ENCODE data around the gene SS18L1.

SS18L1 gene

DNA sequence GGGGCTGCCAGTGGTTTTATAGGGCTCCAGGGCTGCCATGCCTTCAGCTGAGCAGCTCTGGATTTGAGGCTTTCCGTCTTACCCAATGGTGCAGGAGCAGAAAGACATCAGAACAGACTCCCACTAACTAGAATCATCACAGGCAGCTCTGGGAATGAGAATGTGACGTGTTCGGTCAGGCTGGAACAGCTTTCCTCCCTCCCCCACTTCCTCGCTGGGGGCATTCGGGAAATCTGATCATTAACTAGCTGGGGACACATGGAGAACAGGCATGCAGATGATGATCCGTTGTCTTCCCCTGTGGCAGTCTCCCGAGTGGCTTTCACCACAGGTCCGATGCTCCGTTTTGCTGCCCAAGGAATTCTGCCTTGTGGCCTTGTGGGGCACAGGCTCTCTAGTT is 33.7 kb downstream of the SS18L1 start:
- no peaks in the 10 kb centered on the region for H3K9me3 Mint-ChIP-seq
- DNase-seq (ENCODE audit: low spot score in 2 of 2) (no peak), ATAC-seq (replicated peaks; ENCODE audit: extremely low read depth, poor library complexity, severe bottlenecking) (no peak)
- H3K4me3 Mint-ChIP-seq = no peak overlapping the region
- H3K27ac Mint-ChIP-seq (ENCODE audit: low read depth) = no peak overlapping the region
- H3K36me3 Mint-ChIP-seq (ENCODE audit: insufficient read depth) = peaks cover 13% of the 10 kb centered on the region
- no peaks in the 10 kb centered on the region for H3K27me3 Mint-ChIP-seq
- peaks cover 5% of the 10 kb centered on the region for H3K4me1 Mint-ChIP-seq

DNA sequence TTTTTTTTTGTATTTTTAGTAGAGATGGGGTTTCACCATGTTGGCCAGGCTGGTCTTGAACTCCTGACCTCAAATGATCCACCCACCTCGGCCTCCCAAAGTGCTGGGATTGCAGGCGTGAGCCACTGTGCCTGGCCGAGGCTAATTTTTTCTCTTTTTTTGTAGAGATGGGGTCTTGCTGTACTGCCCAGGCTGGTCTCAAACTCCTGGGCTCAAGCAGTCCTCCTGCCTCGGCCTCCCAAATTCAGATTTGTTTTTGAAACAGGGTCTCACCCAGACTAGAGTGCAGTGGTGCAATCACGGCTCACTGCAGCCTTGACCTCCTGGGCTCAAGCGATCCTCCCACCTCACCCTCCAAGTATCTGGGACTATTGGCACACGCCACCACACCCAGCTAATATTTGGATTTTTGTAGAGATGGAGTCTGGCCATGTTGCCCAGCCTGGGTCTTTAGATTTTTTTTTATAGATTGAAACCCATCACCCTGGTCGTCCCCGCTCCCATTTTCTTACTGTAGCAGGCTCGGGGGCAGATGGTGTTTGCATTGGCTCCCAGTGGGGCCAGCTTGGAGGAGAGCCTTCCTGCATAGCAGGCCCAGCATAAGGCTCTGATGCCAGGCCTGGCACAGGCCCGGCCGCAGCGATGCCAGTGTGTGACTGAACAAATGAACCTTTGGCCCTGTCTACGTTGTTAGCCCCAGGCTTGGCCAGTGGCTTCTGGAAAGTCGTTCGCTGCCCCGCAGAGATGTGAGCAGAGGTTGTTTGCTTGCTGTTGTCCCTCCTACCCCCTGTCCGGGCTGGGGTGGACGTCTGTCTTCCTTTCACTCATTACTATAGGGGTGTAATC is 35.0 kb downstream of the SS18L1 start:
- Mint-ChIP-seq H3K27ac (ENCODE audit: low read depth) (no peak overlapping the region), H3K36me3 (ENCODE audit: insufficient read depth) (peaks cover 18% of the 10 kb centered on the region)
- no peak for ATAC-seq (replicated peaks; ENCODE audit: extremely low read depth, poor library complexity, severe bottlenecking)

DNA sequence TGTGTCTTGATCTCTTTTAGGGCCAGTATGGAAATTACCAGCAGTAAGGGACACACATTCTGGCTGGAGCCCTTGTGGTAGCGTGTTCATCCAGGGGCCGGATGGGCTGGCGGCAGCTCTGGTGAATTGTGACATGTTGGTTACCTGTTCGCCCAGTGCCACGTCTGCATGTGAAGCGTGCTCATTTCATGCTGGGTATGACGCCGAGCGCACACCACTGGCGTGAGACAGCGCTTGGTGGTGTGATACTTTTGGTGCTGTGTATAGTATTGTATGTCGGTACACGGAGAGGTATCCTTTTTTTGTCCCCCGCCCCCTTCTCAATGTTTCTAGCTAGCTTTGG is 35.6 kb downstream of the SS18L1 start:
- Mint-ChIP-seq H3K27ac (ENCODE audit: low read depth) (no peak overlapping the region), H3K4me3 (no peak overlapping the region), H3K27me3 (no peaks in the 10 kb centered on the region), H3K4me1 (peaks cover 11% of the 10 kb centered on the region), H3K36me3 (ENCODE audit: insufficient read depth) (peaks cover 15% of the 10 kb centered on the region), H3K9me3 (no peaks in the 10 kb centered on the region)
- ATAC-seq (replicated peaks; ENCODE audit: extremely low read depth, poor library complexity, severe bottlenecking) = no peak
- DNase-seq (ENCODE audit: low spot score in 2 of 2) = no peak

More for the DNA sequence above, 35.0 kb downstream of the SS18L1 start:
- no peaks in the 10 kb centered on the region for H3K27me3 Mint-ChIP-seq
- DNase-seq (ENCODE audit: low spot score in 2 of 2) = no peak
- no peak overlapping the region for H3K4me3 Mint-ChIP-seq
- H3K4me1 Mint-ChIP-seq = peaks cover 9% of the 10 kb centered on the region
- H3K9me3 Mint-ChIP-seq = no peaks in the 10 kb centered on the region

DNA sequence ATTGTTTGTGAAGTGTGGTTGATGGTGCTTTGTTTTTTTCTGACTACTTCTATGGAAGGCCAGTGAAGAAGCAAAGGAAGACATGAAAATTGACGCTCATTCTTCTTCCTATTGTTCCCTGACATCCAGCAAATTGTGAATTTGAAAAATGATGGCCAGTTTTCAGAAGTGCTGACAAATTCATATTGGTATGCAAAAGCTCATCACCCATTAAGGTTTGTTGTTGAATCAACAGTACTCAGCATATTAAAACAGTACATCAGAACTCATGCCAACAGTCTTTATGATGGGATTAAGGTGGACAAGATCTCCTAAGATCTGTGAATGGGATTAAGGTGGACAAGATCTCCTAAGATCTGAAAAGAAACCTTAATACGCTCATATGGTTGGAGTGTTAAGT is 38.2 kb downstream of the SS18L1 start:
- peak overlapping the region; percentile 93 for H3K27ac Mint-ChIP-seq (ENCODE audit: low read depth)
- no peaks in the 10 kb centered on the region for H3K9me3 Mint-ChIP-seq
- H3K4me3 Mint-ChIP-seq = peak overlapping the region; percentile 91
- no peak for DNase-seq (ENCODE audit: low spot score in 2 of 2)
- H3K27me3 Mint-ChIP-seq = no peaks in the 10 kb centered on the region
- peaks cover 18% of the 10 kb centered on the region for H3K36me3 Mint-ChIP-seq (ENCODE audit: insufficient read depth)
- H3K4me1 Mint-ChIP-seq = peaks cover 29% of the 10 kb centered on the region
- ATAC-seq (replicated peaks; ENCODE audit: extremely low read depth, poor library complexity, severe bottlenecking) = no peak

DNA sequence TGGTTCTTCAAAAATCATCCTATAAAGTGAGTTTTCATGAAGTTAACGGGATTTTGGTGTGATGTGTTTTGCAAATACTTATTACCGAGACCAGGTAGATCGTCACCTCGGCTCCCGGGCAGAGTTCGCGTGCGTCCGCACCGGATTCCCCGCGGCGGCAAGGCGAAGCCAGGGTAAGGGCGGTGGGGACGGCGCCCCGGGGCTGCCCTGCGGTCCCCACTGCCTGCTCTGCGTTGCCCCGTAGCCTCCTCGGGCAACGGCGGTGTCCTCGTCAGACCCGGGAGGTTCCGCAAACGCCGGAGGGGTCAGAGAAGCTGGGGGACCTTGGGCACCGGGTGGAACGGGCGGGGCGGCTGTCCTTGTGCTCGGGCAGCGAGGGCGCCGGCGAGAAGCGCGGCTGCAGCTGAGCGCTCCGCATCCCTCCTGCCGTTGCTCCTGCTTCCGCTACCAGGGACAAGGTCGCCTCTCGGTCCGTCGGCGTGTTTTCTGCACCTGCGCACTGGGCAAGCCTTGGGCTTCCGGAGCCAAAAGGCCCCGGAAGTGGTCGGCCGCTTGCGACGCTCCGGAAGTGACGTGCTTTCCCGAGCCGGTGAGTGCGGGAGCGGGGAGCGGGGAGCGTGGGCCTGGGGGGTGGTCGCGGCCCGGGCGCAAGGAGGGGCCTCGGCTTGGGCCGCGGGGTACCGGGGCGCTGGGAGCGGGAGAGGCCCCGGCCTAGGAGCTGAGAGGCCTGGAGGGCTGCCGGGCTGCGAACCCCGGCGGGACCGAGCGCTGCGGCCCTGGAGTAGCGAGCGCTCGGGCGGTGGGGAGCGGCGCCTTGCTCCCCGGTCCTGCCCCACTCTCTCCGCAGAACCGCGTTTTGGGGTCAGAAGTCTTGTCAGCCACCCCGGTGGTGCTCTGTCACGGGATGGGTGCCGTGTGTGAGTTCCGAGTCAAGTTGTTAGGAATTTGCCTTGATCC is 39.2 kb downstream of the SS18L1 start, which contains the start of gene MTG2:
TSS of gene MTG2 (plus strand) at position 560 of the 957 bp plus-strand sequence. CDS start 10,393 bp downstream, outside the sequence.
- DNase-seq (ENCODE audit: low spot score in 2 of 2) (peak; percentile 78 to 87), ATAC-seq (replicated peaks; ENCODE audit: extremely low read depth, poor library complexity, severe bottlenecking) (peak; percentile 95)
- H3K27ac Mint-ChIP-seq (ENCODE audit: low read depth) = peak within 1 kb of the TSS; percentile 93
- H3K4me1 Mint-ChIP-seq = peaks cover 36% of the 10 kb centered on the region
- no peaks in the 10 kb centered on the region for H3K9me3 Mint-ChIP-seq
- H3K4me3 Mint-ChIP-seq = peak within 1 kb of the TSS; percentile 91
- no peaks in the 10 kb centered on the region for H3K27me3 Mint-ChIP-seq
- peaks cover 22% of the 10 kb centered on the region for H3K36me3 Mint-ChIP-seq (ENCODE audit: insufficient read depth)

DNA sequence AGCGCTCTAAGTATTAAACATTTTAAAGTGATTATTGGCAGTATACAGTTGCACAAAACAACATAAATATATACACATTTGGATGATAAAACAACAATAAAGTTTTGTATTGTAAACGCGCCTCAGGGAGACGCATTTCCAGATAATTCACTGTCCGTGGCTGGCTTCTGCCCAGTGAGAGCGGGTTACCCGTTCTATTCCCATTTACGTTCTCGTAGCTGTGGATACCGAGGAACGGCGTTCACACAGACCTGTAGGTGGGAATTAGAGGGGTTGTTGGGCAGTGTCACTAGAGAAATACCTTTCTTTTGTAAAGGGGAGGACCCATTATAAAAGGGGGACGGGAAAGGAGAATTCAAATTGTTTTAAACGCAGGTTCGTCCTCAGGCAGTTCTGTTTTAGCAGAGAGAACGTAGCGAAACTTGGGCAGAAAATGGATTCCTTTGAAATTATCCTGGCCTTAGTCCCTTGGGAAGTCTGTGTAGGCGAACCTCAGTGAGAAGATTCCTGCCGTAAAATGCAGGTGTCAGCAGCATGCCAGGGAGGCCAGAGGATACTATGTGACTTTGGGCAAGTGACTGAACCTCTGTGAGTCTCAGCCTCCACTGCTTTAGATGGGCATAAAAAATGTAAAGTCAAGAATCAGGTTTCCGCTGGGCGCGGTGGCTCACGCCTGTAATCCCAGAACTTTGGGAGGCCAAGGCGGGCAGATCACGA is 40.0 kb downstream of the SS18L1 start:
- peaks cover 38% of the 10 kb centered on the region for H3K4me1 Mint-ChIP-seq
- H3K4me3 Mint-ChIP-seq = peak overlapping the region; percentile 91
- DNase-seq (ENCODE audit: low spot score in 2 of 2) = no peak
- ATAC-seq (replicated peaks; ENCODE audit: extremely low read depth, poor library complexity, severe bottlenecking) = no peak
- H3K9me3 Mint-ChIP-seq = no peaks in the 10 kb centered on the region
- peak overlapping the region; percentile 93 for H3K27ac Mint-ChIP-seq (ENCODE audit: low read depth)
- peaks cover 22% of the 10 kb centered on the region for H3K36me3 Mint-ChIP-seq (ENCODE audit: insufficient read depth)
- H3K27me3 Mint-ChIP-seq = no peaks in the 10 kb centered on the region

DNA sequence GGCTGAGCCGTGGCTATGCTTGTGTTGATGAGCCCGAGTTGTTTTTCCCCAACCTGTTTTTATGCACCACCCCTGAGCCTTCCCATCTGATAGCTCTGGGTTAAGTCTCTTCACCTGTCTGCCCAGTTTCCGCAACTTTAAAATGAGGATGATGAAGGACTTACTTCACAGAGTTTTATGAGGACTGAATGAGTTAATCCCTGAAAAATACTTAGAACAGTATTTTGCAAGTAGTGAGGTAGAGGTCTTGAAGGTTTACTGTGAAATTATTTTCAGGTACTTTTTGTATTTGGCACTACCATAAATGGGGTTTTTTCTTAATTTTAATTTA is 42.5 kb downstream of the SS18L1 start:
- Mint-ChIP-seq H3K36me3 (ENCODE audit: insufficient read depth) (peaks cover 26% of the 10 kb centered on the region), H3K4me3 (no peak overlapping the region), H3K27ac (ENCODE audit: low read depth) (no peak overlapping the region), H3K4me1 (peaks cover 38% of the 10 kb centered on the region), H3K27me3 (no peaks in the 10 kb centered on the region), H3K9me3 (no peaks in the 10 kb centered on the region)
- no peak for ATAC-seq (replicated peaks; ENCODE audit: extremely low read depth, poor library complexity, severe bottlenecking)
- no peak for DNase-seq (ENCODE audit: low spot score in 2 of 2)

- Mint-ChIP-seq H3K4me1 (peaks cover 33% of the 10 kb centered on the region), H3K4me3 (no peak overlapping the region), H3K9me3 (no peaks in the 10 kb centered on the region), H3K36me3 (ENCODE audit: insufficient read depth) (peaks cover 24% of the 10 kb centered on the region), H3K27ac (ENCODE audit: low read depth) (no peak overlapping the region), H3K27me3 (no peaks in the 10 kb centered on the region)
- DNase-seq (ENCODE audit: low spot score in 2 of 2) (no peak), ATAC-seq (replicated peaks; ENCODE audit: extremely low read depth, poor library complexity, severe bottlenecking) (no peak)
Measured at GRCh38 chr20:62186887-62187866, 43.6 kb downstream of the SS18L1 start.

DNA sequence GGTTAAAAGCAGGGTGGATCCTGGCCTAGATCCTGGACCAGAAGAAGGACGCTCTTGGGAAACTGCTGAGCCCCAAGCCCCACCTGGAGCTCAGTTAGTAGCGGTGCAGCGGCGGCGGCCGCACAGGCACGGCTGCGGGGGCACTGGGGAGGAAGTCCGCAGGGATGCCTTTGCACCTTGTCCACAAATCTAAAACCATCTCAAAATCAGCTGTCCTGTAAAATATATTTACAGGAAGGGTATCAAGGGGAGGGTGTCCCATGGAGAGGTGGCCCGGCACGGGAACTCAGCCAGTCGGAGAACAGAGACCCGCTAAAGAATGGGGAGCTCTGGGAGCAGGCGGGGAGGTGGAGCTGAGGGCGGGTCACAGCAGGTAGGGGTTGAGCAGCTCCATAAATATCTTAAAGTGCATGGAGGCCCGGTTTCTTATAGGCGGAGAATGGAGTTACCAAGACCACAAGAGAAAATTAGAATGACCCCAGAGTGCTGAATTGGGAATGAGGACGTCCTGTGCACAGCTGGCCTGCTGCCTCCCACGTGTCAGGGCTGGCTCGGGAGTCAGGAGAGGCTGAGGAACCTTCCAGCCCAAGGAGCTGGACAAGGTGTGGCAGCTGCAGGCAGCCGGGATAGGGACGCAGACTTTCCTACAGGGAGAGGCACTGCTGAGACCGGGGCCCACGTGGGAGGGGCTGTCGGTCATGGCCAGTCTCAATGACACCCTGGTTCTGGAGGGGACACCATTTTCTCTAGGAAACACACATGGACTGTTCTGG is 47.3 kb downstream of the SS18L1 start:
- H3K27me3 Mint-ChIP-seq = no peaks in the 10 kb centered on the region
- no peak overlapping the region for H3K27ac Mint-ChIP-seq (ENCODE audit: low read depth)
- H3K4me1 Mint-ChIP-seq = peaks cover 17% of the 10 kb centered on the region
- no peaks in the 10 kb centered on the region for H3K9me3 Mint-ChIP-seq
- ATAC-seq (replicated peaks; ENCODE audit: extremely low read depth, poor library complexity, severe bottlenecking) (no peak), DNase-seq (ENCODE audit: low spot score in 2 of 2) (no peak)
- H3K4me3 Mint-ChIP-seq = no peak overlapping the region
- H3K36me3 Mint-ChIP-seq (ENCODE audit: insufficient read depth) = peaks cover 28% of the 10 kb centered on the region

GRCh38 chr20:62191781-62192559 is 48.4 kb downstream of the SS18L1 start:
- DNase-seq (ENCODE audit: low spot score in 2 of 2) = no peak
- H3K4me3 Mint-ChIP-seq = no peak overlapping the region
- no peaks in the 10 kb centered on the region for H3K9me3 Mint-ChIP-seq
- H3K4me1 Mint-ChIP-seq = peaks cover 8% of the 10 kb centered on the region
- peaks cover 32% of the 10 kb centered on the region for H3K36me3 Mint-ChIP-seq (ENCODE audit: insufficient read depth)
- no peak for ATAC-seq (replicated peaks; ENCODE audit: extremely low read depth, poor library complexity, severe bottlenecking)
- no peaks in the 10 kb centered on the region for H3K27me3 Mint-ChIP-seq
- no peak overlapping the region for H3K27ac Mint-ChIP-seq (ENCODE audit: low read depth)
